Measurements from ENCODE around the gene TNFSF13. TPM values are rescaled to one million over a fixed set of nuclear protein-coding genes. Genes with fewer than 3 reads are reported as not detected.
A peak's percentile ranks its signal among the peaks of the same experiment; 100 is the strongest.

TNFSF13 gene
- total RNA-seq, 4 donors from 2014 or later: 24.5 to 70.9 (median 48.3) TPM

GRCh38 chr17:7538891-7539545 is 19.5 kb upstream of the TNFSF13 start:
- ATAC-seq (ENCODE audit: low FRiP score) (no peak), DNase-seq (ENCODE audit: low spot score) (no peak)
- no peak for TF ChIP-seq CTCF (IDR thresholded peaks at IDR 0.05)

- no peak for TF ChIP-seq CTCF (IDR thresholded peaks at IDR 0.05)
- DNase-seq (ENCODE audit: low spot score) (no peak), ATAC-seq (ENCODE audit: low FRiP score) (no peak)
Measured at GRCh38 chr17:7541074-7541621, 17.4 kb upstream of the TNFSF13 start.

- TF ChIP-seq CTCF (IDR thresholded peaks at IDR 0.05): no peak
Measured at GRCh38 chr17:7544911-7545310, 13.6 kb upstream of the TNFSF13 start.

GRCh38 chr17:7548585-7549400 is 9.8 kb upstream of the TNFSF13 start, which contains the start of gene TNFSF12:
TSS of gene TNFSF12 (plus strand) at chr17:7549058. CDS start at chr17:7549154, 96 bp downstream.
- no peak for TF ChIP-seq CTCF (IDR thresholded peaks at IDR 0.05)
- DNase-seq (ENCODE audit: low spot score) (no peak), ATAC-seq (ENCODE audit: low FRiP score) (peak; percentile 69)

More at GRCh38 chr17:7544911-7545310, 13.6 kb upstream of the TNFSF13 start:
- DNase-seq (ENCODE audit: low spot score) (no peak), ATAC-seq (ENCODE audit: low FRiP score) (no peak)

GRCh38 chr17:7549401-7550055 is 9.0 kb upstream of the TNFSF13 start:
- DNase-seq (ENCODE audit: low spot score): no peak

GRCh38 chr17:7550344-7550743 is 8.2 kb upstream of the TNFSF13 start:
- no peak for DNase-seq (ENCODE audit: low spot score)
- no peak for TF ChIP-seq CTCF (IDR thresholded peaks at IDR 0.05)
- ATAC-seq (ENCODE audit: low FRiP score): no peak

More at GRCh38 chr17:7549401-7550055, 9.0 kb upstream of the TNFSF13 start:
- ATAC-seq (ENCODE audit: low FRiP score): peak; percentile 37
- no peak for TF ChIP-seq CTCF (IDR thresholded peaks at IDR 0.05)
